GM06990 (cell line): ENCODE data around the gene AGRP.

Experiments used
- DNase-seq: peaks from one replicate; pipeline ENCODE4 v3.0.0-alpha.2; 2011; ENCODE audit not compliant: insufficient read length; ENCODE audit errors: extremely low read depth
- H3K27me3 ChIP-seq: replicated peaks from 2 replicates; pipeline ENCODE4 v1.6.0; 2011; ENCODE audit warnings: low read length; ENCODE audit not compliant: control insufficient read depth, insufficient read depth
- H3K36me3 ChIP-seq: 2 replicates; pipeline ENCODE4 v1.5.1; 2011; ENCODE audit warnings: low read length; ENCODE audit not compliant: control insufficient read depth, insufficient read depth
- H3K4me3 ChIP-seq: replicated peaks from 2 replicates; pipeline ENCODE4 v1.5.1; 2011; ENCODE audit warnings: low read depth, mild to moderate bottlenecking, control low read depth, low read length
- TF ChIP-seq, protein P1 (sequence below): IDR thresholded peaks from 2 replicates; pipeline ENCODE4 v1.5.1; 2011; ENCODE audit warnings: low read length, control low read depth, mild to moderate bottlenecking, inconsistent platforms; ENCODE audit not compliant: insufficient read depth, poor library complexity, severe bottlenecking

The AGRP gene

DNA sequence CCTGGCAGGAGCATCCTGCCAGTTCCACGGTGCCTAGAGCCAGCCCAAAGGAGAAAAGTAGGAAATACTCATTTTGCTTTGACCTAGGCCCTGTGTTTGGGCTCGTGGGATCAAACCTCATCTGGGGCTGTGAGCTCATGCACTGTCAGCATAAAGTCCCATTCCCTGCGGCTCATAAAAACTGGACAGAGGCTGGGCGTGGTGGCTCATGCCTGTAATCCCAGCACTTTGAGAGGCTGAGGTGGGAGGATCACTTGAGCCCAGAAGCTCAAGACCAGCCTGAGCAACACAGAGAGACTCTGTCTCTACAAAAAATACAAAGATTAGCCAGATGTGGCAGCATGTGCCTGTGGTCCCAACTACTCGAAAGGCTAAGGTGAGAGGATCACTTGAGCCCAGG lies 20.3 kb downstream of the AGRP start:
- TF ChIP-seq, protein P1, sequence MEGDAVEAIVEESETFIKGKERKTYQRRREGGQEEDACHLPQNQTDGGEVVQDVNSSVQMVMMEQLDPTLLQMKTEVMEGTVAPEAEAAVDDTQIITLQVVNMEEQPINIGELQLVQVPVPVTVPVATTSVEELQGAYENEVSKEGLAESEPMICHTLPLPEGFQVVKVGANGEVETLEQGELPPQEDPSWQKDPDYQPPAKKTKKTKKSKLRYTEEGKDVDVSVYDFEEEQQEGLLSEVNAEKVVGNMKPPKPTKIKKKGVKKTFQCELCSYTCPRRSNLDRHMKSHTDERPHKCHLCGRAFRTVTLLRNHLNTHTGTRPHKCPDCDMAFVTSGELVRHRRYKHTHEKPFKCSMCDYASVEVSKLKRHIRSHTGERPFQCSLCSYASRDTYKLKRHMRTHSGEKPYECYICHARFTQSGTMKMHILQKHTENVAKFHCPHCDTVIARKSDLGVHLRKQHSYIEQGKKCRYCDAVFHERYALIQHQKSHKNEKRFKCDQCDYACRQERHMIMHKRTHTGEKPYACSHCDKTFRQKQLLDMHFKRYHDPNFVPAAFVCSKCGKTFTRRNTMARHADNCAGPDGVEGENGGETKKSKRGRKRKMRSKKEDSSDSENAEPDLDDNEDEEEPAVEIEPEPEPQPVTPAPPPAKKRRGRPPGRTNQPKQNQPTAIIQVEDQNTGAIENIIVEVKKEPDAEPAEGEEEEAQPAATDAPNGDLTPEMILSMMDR = no peak
- Histone ChIP-seq H3K36me3 (peaks cover 6% of the 10 kb centered on the region), H3K27me3 (no peaks in the 10 kb centered on the region), H3K4me3 (no peak overlapping the region)
- no peak for DNase-seq

- peaks cover 6% of the 10 kb centered on the region for H3K36me3 ChIP-seq
- TF ChIP-seq, protein P1 = no peak
- no peaks in the 10 kb centered on the region for H3K27me3 ChIP-seq
- no peak overlapping the region for H3K4me3 ChIP-seq
- no peak for DNase-seq
These were observed 21.1 kb downstream of the AGRP start for GRCh38 chr16:67462279-67462655.

- DNase-seq = no peak
- Histone ChIP-seq H3K27me3 (no peaks in the 10 kb centered on the region), H3K36me3 (peaks cover 6% of the 10 kb centered on the region), H3K4me3 (no peak overlapping the region)
- TF ChIP-seq, protein P1 = no peak
These were observed 21.6 kb downstream of the AGRP start for GRCh38 chr16:67461600-67462278.

GRCh38 chr16:67460961-67461360 lies 22.4 kb downstream of the AGRP start:
- TF ChIP-seq, protein P1 = no peak
- no peak overlapping the region for H3K4me3 ChIP-seq
- no peaks in the 10 kb centered on the region for H3K27me3 ChIP-seq
- DNase-seq = no peak
- peaks cover 6% of the 10 kb centered on the region for H3K36me3 ChIP-seq

GRCh38 chr16:67460168-67460567 lies 23.2 kb downstream of the AGRP start:
- peaks cover 7% of the 10 kb centered on the region for H3K36me3 ChIP-seq
- DNase-seq = no peak
- H3K4me3 ChIP-seq = no peak overlapping the region
- TF ChIP-seq, protein P1 = no peak
- no peaks in the 10 kb centered on the region for H3K27me3 ChIP-seq

DNA sequence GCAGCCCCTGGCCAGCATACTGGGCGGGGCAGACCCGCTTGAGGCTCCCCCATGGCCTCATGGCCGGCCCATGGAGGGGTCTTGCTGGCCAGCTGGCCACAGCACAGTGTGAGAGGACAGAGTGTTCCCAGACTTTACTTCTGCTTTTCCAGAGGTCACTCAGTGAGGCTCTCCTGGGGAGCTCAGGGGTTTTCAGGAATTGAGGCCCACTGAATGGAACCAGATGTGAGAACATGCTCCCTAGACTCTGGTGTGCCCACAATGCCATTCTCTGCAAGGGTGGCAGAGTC lies 23.5 kb downstream of the AGRP start:
- peaks cover 7% of the 10 kb centered on the region for H3K36me3 ChIP-seq
- H3K4me3 ChIP-seq = no peak overlapping the region
- H3K27me3 ChIP-seq = no peaks in the 10 kb centered on the region
- no peak for DNase-seq
- TF ChIP-seq, protein P1 = no peak
